Measurements from ENCODE around the gene FSTL5.

FSTL5 gene

GRCh38 chr4:161936625-161937550 is 226.9 kb downstream of the FSTL5 start:
- no peak for DNase-seq

DNA sequence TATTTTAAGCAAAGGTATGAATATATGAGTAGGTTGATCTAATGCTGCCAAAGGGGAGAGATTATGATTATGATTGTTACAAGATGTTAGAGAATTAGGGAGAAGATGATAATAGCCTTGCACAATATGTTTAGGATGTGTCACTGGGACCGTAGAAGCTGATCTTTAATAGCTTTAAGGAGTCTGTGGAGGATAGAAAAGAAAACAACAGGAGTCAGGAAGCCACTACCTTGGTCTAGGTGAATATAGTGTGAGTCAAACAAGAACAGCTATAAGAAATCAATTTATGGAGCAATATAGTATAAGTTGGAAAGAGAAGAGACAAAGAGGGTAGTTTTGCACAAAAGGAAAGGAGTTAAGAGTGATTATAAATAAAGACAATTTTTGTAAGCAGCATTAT is 232.7 kb downstream of the FSTL5 start:
- no peak for DNase-seq

DNA sequence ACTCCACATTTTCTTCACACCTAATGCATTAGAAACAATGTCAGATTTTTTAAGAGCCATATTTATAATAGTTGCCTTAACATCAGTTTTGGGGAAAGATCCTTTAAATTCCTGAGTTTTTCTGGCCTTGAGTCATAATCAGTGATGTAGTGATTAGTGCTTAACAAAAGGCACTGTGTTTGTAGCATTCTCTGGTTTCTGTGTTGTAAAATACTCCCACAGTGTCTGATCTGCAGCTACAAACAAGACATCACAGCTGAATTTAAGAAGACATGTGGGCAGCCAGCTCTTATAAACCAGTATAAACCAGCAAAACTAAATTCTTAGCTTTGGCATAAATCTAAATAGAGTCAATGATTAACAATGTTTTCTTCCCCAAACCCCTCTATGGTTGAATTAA is 233.8 kb downstream of the FSTL5 start:
- no peak for DNase-seq

GRCh38 chr4:161926033-161926828 is 237.6 kb downstream of the FSTL5 start:
- DNase-seq, result no peak

DNA sequence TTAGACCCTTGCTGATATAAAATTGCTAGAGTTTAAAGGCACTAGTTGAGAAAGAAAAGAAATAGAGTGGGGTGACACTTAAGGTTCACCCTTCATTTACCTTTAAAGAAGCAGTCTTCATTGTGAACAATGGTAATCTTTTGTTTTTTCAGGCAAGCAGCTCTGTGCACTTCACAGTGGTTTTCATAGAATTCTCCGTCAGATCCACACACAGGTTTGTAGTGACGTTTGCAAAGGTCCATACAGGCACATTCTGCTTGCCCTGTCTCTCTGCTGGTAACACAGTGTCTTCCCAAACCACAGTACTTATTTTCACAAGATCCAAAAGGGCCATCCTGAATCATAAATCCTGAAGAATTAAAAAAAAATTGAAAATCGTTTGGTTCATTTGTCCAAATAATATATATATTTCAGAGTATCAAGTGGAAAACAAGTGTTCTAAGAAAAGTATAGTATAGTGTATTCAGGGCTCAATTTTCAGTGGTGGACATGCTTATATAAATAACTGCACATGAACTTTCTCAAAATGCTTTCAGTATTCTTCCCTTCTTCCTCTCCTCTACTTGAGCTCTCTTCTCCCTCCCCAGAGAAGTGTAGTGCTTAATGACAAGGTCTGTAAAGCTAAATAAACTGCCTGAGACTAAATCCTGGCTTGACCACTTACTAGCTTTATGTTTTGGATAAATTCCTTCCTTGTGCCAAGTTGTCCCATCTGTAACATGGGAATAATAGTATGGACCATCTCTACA is 243.3 kb downstream of the FSTL5 start:
- no peak for DNase-seq

GRCh38 chr4:161919442-161920220 is 244.2 kb downstream of the FSTL5 start:
- no peak for DNase-seq

- no peak for DNase-seq
Measured at GRCh38 chr4:161916035-161916434, 247.8 kb downstream of the FSTL5 start.

- no peak for DNase-seq
Measured at GRCh38 chr4:161907590-161907955, 256.2 kb downstream of the FSTL5 start.

GRCh38 chr4:161906836-161907589 is 256.8 kb downstream of the FSTL5 start:
- DNase-seq, result no peak

GRCh38 chr4:161900110-161900509 is 263.7 kb downstream of the FSTL5 start:
- DNase-seq, result no peak

- no peak for DNase-seq
Measured at GRCh38 chr4:161894493-161895167, 269.2 kb downstream of the FSTL5 start.

- DNase-seq, result no peak
Measured at GRCh38 chr4:161894014-161894413, 269.8 kb downstream of the FSTL5 start.

- DNase-seq, result no peak
Measured at GRCh38 chr4:161893566-161893965, 270.2 kb downstream of the FSTL5 start.

GRCh38 chr4:161892951-161893350 is 270.8 kb downstream of the FSTL5 start:
- DNase-seq, result no peak

DNA sequence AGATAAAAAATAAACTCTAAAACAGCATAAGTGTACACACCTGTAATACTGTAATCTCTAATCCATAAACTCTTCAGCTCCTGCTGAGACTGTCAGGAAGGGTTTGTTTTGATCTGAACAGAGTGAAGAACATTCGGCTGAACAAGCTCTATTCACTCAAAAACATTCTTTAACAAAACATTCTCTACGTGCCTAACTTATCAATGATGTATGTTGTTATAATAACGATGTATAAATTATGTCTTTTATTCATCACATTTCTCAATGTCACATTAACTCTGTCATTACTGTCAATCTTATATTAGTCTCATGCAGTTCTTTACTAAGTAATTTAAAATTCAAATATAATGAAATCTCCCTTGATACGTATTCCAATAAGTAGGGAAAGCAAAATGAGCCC is 280.6 kb downstream of the FSTL5 start:
- no peak for DNase-seq

- DNase-seq, result no peak
Measured at GRCh38 chr4:161881370-161881769, 282.4 kb downstream of the FSTL5 start.

GRCh38 chr4:161869511-161869910 is 294.3 kb downstream of the FSTL5 start:
- DNase-seq, result no peak

DNA sequence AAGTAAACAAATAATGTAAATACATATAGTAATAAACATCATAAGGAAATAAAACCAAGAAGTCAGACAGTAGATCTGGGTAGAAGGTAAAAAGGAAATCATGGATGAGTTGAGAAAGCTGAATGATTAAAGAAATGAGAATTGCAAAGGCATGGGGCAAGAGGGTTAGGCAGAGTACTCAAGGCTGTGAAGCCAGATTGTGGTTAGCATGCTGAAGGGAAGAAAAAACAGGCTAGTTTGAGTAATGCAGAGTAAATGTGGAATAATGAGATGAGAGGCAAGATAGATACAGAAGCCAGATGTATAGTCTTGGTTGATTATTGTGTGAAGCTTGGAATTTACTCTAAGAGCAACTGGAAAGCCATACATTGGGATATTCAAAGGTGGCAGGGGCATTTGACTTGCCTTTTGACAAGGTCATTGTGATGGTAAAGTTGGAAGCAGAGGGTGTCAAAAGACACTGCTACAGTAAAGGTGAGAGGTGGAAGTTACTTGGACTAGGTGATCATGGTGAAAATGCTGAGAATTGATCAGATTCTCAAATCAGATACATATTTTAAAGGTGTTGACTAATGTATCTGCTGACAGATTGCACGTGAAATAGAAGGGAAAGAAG is 307.0 kb downstream of the FSTL5 start:
- no peak for DNase-seq

DNA sequence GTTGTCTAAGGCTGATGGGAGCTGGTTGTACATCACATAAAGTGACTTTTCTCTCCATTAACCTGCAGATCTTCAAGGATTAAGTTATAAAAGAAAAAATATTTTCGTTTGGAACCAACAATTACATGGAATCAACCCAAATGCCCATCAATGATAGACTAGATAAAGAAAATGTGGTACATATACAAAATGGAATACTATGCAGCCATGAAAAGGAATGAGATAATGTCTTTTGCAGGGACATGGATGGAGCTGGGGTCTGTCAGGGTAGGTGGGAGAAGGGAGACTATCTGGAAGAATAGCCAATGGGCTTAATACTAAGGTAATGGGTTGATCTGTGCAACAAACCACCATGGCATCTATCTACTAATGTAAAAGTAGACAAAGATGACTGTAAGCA is 313.2 kb downstream of the FSTL5 start:
- no peak for DNase-seq

- no peak for DNase-seq
Measured at GRCh38 chr4:161841759-161842158, 322.0 kb downstream of the FSTL5 start.

DNA sequence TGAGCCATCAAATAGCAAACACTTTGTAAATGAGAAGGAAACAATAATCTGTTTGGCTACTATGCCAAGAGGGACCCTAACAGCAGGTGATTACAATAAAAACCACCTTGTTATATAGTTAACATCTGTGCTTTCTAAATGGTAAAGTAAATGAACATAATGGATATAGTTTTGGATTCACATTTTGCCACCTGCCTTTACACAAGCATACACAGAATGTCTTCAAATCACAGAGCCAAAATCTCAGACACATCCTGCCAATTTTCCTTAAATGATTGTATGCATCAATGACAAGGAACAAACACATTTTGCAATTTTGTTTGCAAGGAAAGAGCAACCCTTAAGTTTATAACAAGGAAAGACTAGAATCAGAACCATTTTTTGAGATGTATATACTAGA is 334.2 kb downstream of the FSTL5 start:
- DNase-seq, result no peak
